Brain microvascular endothelial cell (primary cell): ENCODE measurements around the gene SLC4A2.

Source experiments
- DNase-seq: peaks from one replicate; pipeline ENCODE4 v3.0.0-alpha.2; 2020
- H3K27ac ChIP-seq: fragments of 250-450 bp; sonication (Bioruptor Pico); 2 replicates; pipeline ENCODE4 v1.5.1; 2020; ENCODE audit warnings: mild to moderate bottlenecking, moderate library complexity
- H3K27me3 ChIP-seq: fragments of 250-450 bp; sonication (Bioruptor Pico); replicated peaks from 2 replicates; pipeline ENCODE4 v1.5.1; 2020; ENCODE audit warnings: mild to moderate bottlenecking
- H3K36me3 ChIP-seq: fragments of 250-450 bp; sonication (Bioruptor Pico); replicated peaks from 2 replicates; pipeline ENCODE4 v1.5.1; 2020; ENCODE audit warnings: mild to moderate bottlenecking
- H3K4me3 ChIP-seq: 2 replicates; pipeline ENCODE4 v1.5.1; 2011; ENCODE audit warnings: low read depth, mild to moderate bottlenecking, control low read depth, low read length, moderate library complexity
- CTCF ChIP-seq: IDR thresholded peaks from 2 replicates; pipeline ENCODE4 v1.5.1; 2011; ENCODE audit warnings: low read depth, mild to moderate bottlenecking, moderate library complexity, low read length, control low read depth, inconsistent platforms; ENCODE audit errors: missing control alignments
- in situ Hi-C: cut with HindIII; loops from 2 replicates; pipeline ENCODE4 v1.10.0; 2017; ENCODE audit warnings: low sequenced_read_pairs, low pct_ligation_motif_present

The SLC4A2 gene

GRCh38 chr7:151012911-151013347 lies 46.5 kb upstream of the SLC4A2 start:
- Histone ChIP-seq H3K27ac (no peak overlapping the region), H3K27me3 (peaks cover 8% of the 10 kb centered on the region), H3K4me3 (no peak overlapping the region), H3K36me3 (no peaks in the 10 kb centered on the region)
- in situ Hi-C loops: no loop called here
- DNase-seq: peak; percentile 33
- TF ChIP-seq CTCF: peak; percentile 85

- peak overlapping the region; percentile 52 for H3K4me3 ChIP-seq
- no peak overlapping the region for H3K27ac ChIP-seq
- no peak for TF ChIP-seq CTCF
- DNase-seq: no peak
- no peaks in the 10 kb centered on the region for H3K36me3 ChIP-seq
- H3K27me3 ChIP-seq: peaks cover 10% of the 10 kb centered on the region
- in situ Hi-C loops: no loop called here
These were observed 46.0 kb upstream of the SLC4A2 start for GRCh38 chr7:151013356-151013732.

GRCh38 chr7:151013733-151014497 lies 45.5 kb upstream of the SLC4A2 start:
- Histone ChIP-seq H3K36me3 (no peaks in the 10 kb centered on the region), H3K27me3 (peaks cover 14% of the 10 kb centered on the region), H3K4me3 (peak overlapping the region; percentile 52), H3K27ac (no peak overlapping the region)
- in situ Hi-C loops: no loop called here
- peak; percentile 79 for DNase-seq
- peak; percentile 18 for TF ChIP-seq CTCF

DNA sequence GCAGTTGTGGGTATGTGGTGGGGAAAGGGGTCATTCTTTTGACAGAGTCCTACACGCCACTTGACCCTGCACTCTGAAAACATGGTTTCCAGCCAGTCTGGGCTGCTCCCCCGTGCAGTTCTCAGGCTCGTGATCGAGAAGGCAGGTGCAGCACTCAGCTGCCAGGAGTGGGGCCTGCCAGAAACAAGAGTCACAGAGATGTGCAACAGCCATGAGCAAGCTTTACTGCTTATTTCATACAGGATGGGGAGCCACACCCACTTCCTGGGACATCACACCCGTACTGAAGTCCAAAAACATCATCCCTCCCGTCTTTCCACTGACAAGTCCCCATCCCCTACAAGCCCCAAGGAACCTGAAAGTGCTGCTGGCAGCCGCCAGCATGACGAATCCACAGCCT lies 44.4 kb upstream of the SLC4A2 start:
- in situ Hi-C loops: no loop called here
- no peak overlapping the region for H3K4me3 ChIP-seq
- no peak for TF ChIP-seq CTCF
- no peaks in the 10 kb centered on the region for H3K36me3 ChIP-seq
- H3K27ac ChIP-seq: no peak overlapping the region
- H3K27me3 ChIP-seq: peaks cover 24% of the 10 kb centered on the region
- DNase-seq: no peak

DNA sequence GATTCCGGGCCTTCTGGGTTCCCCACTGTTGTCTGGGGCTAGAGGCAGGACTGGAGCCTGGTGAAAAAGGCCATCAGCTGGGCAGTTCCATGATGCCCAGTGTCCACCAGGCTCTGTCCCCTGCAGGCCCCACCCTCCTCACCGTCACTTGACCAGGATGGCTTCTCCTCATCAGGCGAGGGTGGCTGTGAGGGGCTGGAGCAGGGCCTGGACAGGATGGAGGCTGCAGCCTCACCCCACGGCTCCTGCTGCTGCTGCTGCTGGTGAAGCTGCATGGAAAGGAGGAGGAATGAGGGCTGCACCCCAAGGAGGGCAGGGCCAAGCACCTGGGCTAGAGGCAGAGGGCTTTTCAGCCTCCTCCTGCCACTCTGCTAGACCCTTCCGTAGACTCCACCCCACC lies 43.4 kb upstream of the SLC4A2 start:
- H3K27ac ChIP-seq: no peak overlapping the region
- peaks cover 33% of the 10 kb centered on the region for H3K27me3 ChIP-seq
- no peak for DNase-seq
- H3K36me3 ChIP-seq: no peaks in the 10 kb centered on the region
- H3K4me3 ChIP-seq: no peak overlapping the region
- TF ChIP-seq CTCF: no peak
- in situ Hi-C loops: no loop called here

GRCh38 chr7:151016505-151016904 lies 42.9 kb upstream of the SLC4A2 start:
- Histone ChIP-seq H3K4me3 (no peak overlapping the region), H3K27me3 (peaks cover 33% of the 10 kb centered on the region), H3K36me3 (no peaks in the 10 kb centered on the region), H3K27ac (no peak overlapping the region)
- DNase-seq: no peak
- in situ Hi-C loops: no loop called here
- TF ChIP-seq CTCF: no peak
